Esophagus (tissue), 2 donors: ENCODE data around the gene PTPRS. TPM values are rescaled to one million over a fixed set of nuclear protein-coding genes. Genes with fewer than 3 reads are reported as not detected.

Experiments
- H3K27ac ChIP-seq, 2 donors: one replicate each; pipeline ENCODE4 v1.5.1; 2013; ENCODE audit warnings: low read depth in 2 of 2, mild to moderate bottlenecking in 2 of 2, inconsistent platforms in 1 of 2, low read length in 1 of 2, moderate library complexity in 1 of 2
- H3K27me3 ChIP-seq, 2 donors: one replicate each; pipeline ENCODE4 v1.6.1; 2013; ENCODE audit warnings: low read length in 2 of 2, control low read depth in 1 of 2, mild to moderate bottlenecking in 1 of 2; ENCODE audit not compliant: insufficient read depth in 2 of 2, control insufficient read depth in 1 of 2
- H3K36me3 ChIP-seq, 2 donors: one replicate each; pipeline ENCODE4 v1.6.1; 2013; ENCODE audit warnings: low read length in 1 of 2; ENCODE audit not compliant: control insufficient read depth in 2 of 2, insufficient read depth in 2 of 2
- H3K4me1 ChIP-seq, 2 donors: one replicate each; pipeline ENCODE4 v1.6.1; 2013; ENCODE audit warnings: low read length in 1 of 2; ENCODE audit not compliant: control insufficient read depth in 2 of 2, insufficient read depth in 2 of 2
- H3K4me3 ChIP-seq, 2 donors: one replicate each; pipeline ENCODE4 v1.5.1; 2013; ENCODE audit warnings: low read length in 2 of 2, mild to moderate bottlenecking in 2 of 2, low read depth in 1 of 2, moderate library complexity in 1 of 2
- H3K9me3 ChIP-seq, 2 donors: one replicate each; pipeline ENCODE4 v1.6.1; 2013; ENCODE audit warnings: mild to moderate bottlenecking in 2 of 2, low read depth in 1 of 2, low read length in 1 of 2, moderate library complexity in 1 of 2; ENCODE audit not compliant: control insufficient read depth in 2 of 2, insufficient read depth in 1 of 2
- WGBS, 2 donors: extraction: QIAGEN DNeasy Blood & Tissue Kit; methylation state at CpG; one replicate each; pipeline ENCODE4 v1.1.7; 2013; 5-methylcytosine and 5-hydroxymethylcytosine counted together
- polyA plus RNA-seq, 2 donors: library from polyadenylated mRNA; stranded (reverse); fragments of 200-250 nt; gene quantifications; one replicate each; pipeline ENCODE4 v1.2.3, GENCODE V29; 2013
- donor health status: healthy with polysubstance abuse.
- donor health status: Bipolar disorder and iron deficiency.

PTPRS gene
- polyA plus RNA-seq, 2 donors = 11.3 to 18.3 TPM

GRCh38 chr19:5294403-5295160 is 46.0 kb downstream of the PTPRS start:
- H3K4me3 ChIP-seq = no peak overlapping the region
- no peaks in the 10 kb centered on the region for H3K9me3 ChIP-seq
- 75 to 77% methylated on average over 22 of the region's 22 CpGs for WGBS, 2 donors

GRCh38 chr19:5293612-5294378 is 46.8 kb downstream of the PTPRS start:
- H3K4me3 ChIP-seq = peak overlapping the region; percentile 46 to 48
- H3K36me3 ChIP-seq = no peaks in the 10 kb centered on the region
- no peaks in the 10 kb centered on the region for H3K27me3 ChIP-seq
- 4 to 5% methylated on average over 44 to 47 of the region's 47 CpGs for whole genome bisulfite sequencing, 2 donors
- H3K27ac ChIP-seq = peak overlapping the region in 1 of 2 donors; percentile 38
- no peaks in the 10 kb centered on the region for H3K9me3 ChIP-seq
- H3K4me1 ChIP-seq = peaks cover 15 to 24% of the 10 kb centered on the region in 2 donors

More at GRCh38 chr19:5294403-5295160, 46.0 kb downstream of the PTPRS start:
- peaks cover 15 to 27% of the 10 kb centered on the region in 2 donors for H3K4me1 ChIP-seq
- H3K27me3 ChIP-seq = no peaks in the 10 kb centered on the region
- no peak overlapping the region for H3K27ac ChIP-seq
- no peaks in the 10 kb centered on the region for H3K36me3 ChIP-seq

DNA sequence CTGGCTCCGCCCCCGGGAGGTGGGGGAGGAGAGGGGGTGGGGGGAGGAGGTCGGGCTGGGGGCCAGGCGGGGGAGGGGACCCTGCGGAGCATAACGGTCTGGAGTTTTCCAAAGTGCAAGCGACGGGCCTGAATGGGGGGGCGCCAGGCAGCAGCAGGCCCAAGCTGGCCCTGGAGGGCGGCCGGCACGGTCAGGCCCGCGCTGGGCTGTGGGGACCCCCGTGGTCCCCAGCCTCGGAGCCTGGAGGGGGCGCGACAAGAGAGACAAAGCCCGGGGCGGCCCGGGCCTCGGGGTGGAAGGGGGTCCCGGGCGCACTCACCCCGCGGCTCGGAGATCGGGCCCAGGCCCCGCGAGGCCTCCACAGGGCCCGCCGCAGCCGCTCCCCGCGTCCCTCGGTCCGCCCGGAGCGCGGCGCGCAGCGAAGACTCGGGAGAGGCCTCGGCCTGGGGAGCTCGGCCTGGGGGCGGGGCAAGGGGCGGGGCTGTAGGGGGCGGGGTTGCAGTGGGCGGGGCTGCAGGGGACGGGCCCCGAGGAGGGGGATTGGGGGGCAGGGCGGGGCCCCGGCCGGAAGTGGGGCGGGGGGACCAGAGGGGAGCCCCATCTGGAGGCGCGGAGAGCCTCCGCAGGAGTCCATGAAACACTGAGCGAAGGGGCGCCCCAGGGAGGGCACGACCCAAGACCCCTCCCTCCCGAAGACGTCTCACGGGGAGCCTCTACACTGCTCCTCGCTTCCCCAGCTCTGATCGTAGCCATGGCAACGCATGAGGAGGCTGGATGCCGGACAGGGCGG is 47.6 kb downstream of the PTPRS start:
- Histone ChIP-seq H3K27me3 (no peaks in the 10 kb centered on the region), H3K4me1 (peaks cover 15 to 20% of the 10 kb centered on the region in 2 donors), H3K27ac (peak overlapping the region; percentile 45 to 58), H3K4me3 (peak overlapping the region; percentile 46 to 62), H3K9me3 (no peaks in the 10 kb centered on the region), H3K36me3 (no peaks in the 10 kb centered on the region)
- WGBS, 2 donors = 1 to 2% methylated on average over 31 to 70 of the region's 70 CpGs

GRCh38 chr19:5292453-5292821 is 48.2 kb downstream of the PTPRS start:
- H3K36me3 ChIP-seq = no peaks in the 10 kb centered on the region
- WGBS, 2 donors = 3 to 9% methylated on average over 16 to 17 of the region's 17 CpGs
- H3K4me3 ChIP-seq = peak overlapping the region; percentile 46 to 62
- H3K27me3 ChIP-seq = no peaks in the 10 kb centered on the region
- H3K27ac ChIP-seq = peak overlapping the region in 1 of 2 donors; percentile 58
- no peaks in the 10 kb centered on the region for H3K9me3 ChIP-seq
- H3K4me1 ChIP-seq = peaks cover 15 to 20% of the 10 kb centered on the region in 2 donors

DNA sequence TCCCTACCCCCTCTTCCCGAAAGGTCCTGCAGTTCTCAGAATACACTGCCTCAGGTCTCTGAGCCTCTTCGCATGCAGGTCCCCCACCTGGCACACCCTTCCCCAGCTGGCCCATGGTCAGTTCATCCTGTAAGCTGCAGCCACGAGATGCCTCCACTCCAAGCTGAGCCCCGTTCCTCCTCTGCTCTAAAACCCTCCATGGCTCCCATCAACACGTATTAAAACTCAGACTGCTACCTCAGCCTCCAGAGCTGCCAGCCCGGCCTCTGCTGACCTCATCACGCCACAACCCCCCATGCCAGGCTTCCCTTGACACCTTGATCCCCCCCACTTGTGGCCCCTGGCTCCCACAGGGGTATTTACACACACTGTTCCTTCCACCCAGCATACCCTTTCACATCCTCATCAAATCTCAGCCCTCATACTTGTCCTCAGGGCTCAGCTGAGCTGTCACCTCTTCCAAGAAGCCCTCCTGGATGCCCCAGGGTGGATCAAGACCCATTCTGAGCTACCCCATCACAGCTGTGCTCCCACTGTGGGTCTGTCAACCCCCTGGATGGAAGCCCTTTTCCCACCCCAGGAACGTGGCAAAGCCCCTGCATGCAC is 48.9 kb downstream of the PTPRS start:
- Histone ChIP-seq H3K36me3 (no peaks in the 10 kb centered on the region), H3K27me3 (no peaks in the 10 kb centered on the region), H3K9me3 (no peaks in the 10 kb centered on the region), H3K27ac (no peak overlapping the region), H3K4me1 (peaks cover 15 to 18% of the 10 kb centered on the region in 2 donors), H3K4me3 (peak overlapping the region in 1 of 2 donors; percentile 46)
- 67 to 77% methylated on average over 8 of the region's 8 CpGs for WGBS, 2 donors

Other genes starting within 250 kb of the PTPRS start
- not detected for gene ZNRF4, start 114.6 kb upstream of the PTPRS start, polyA plus RNA-seq
- gene TINCR, start 227.1 kb upstream of the PTPRS start, polyA plus RNA-seq = 10 to 100 TPM; 43.1 to 59.7 TPM